HepG2 (cell line): Measurements from ENCODE around the gene LITAFD. TPM values are rescaled to one million over a fixed set of nuclear protein-coding genes. Genes with fewer than 3 reads are reported as not detected.

ENCODE experiments used
- BCL6 ChIP-seq: IDR thresholded peaks from 2 replicates; pipeline ENCODE4 v1.6.1; 2016; ENCODE audit warnings: missing genetic modification reagents, missing compliant biosample characterization
- ELF3 ChIP-seq: IDR thresholded peaks from 2 replicates; pipeline ENCODE4 v1.6.1; 2016; ENCODE audit warnings: missing genetic modification reagents, missing compliant biosample characterization
- HOMEZ ChIP-seq: IDR thresholded peaks from 2 replicates; pipeline ENCODE4 v1.6.1; 2016; ENCODE audit warnings: low read depth
- KAT2B ChIP-seq: fragments of 150-350 bp; IDR thresholded peaks from 2 replicates; pipeline ENCODE4 v1.6.1; 2014; ENCODE audit warnings: low read depth, low read length, borderline replicate concordance
- MXD4 ChIP-seq: IDR thresholded peaks from 2 replicates; pipeline ENCODE4 v1.6.1; 2016; ENCODE audit warnings: mild to moderate bottlenecking, missing biosample characterization, missing genetic modification reagents
- NFKB2 ChIP-seq: sonication (generic); formaldehyde crosslinking; IDR thresholded peaks from 2 replicates; pipeline ENCODE4 v1.4.0; 2020; ENCODE audit warnings: missing genetic modification reagents, borderline replicate concordance
- PAF1 ChIP-seq: IDR thresholded peaks from 2 replicates; pipeline ENCODE4 v1.6.1; 2016; ENCODE audit warnings: missing genetic modification reagents, missing compliant biosample characterization
- PITX1 ChIP-seq: sonication (generic); formaldehyde crosslinking; IDR thresholded peaks from 2 replicates; pipeline ENCODE4 v1.5.1; 2020; ENCODE audit warnings: mild to moderate bottlenecking, missing genetic modification reagents
- PLSCR1 ChIP-seq: sonication (generic); formaldehyde crosslinking; IDR thresholded peaks from 2 replicates; pipeline ENCODE4 v1.5.0; 2020; ENCODE audit warnings: missing genetic modification reagents, mild to moderate bottlenecking, borderline replicate concordance
- POGZ ChIP-seq: sonication (generic); formaldehyde crosslinking; IDR thresholded peaks from 2 replicates; pipeline ENCODE4 v1.4.0; 2020; ENCODE audit warnings: mild to moderate bottlenecking, missing genetic modification reagents
- RXRB ChIP-seq: IDR thresholded peaks from 2 replicates; pipeline ENCODE4 v1.6.1; 2016; ENCODE audit warnings: borderline replicate concordance, missing genetic modification reagents, missing compliant biosample characterization
- TAF1 ChIP-seq: sonication (generic); formaldehyde crosslinking; IDR thresholded peaks from 2 replicates; pipeline ENCODE4 v1.4.0; 2020; ENCODE audit warnings: missing genetic modification reagents
- THAP11 ChIP-seq: IDR thresholded peaks from 2 replicates; pipeline ENCODE4 v1.6.1; 2016; ENCODE audit warnings: missing biosample characterization, missing genetic modification reagents
- ZNF142 ChIP-seq: sonication (generic); formaldehyde crosslinking; IDR thresholded peaks from 2 replicates; pipeline ENCODE4 v1.4.0; 2020; ENCODE audit warnings: missing genetic modification reagents
- ZNF282 ChIP-seq: fragments of 450-650 bp; IDR thresholded peaks from 2 replicates; pipeline ENCODE4 v1.6.1; 2018; ENCODE audit not compliant: partially characterized antibody
- ZNF501 ChIP-seq: sonication (generic); formaldehyde crosslinking; IDR thresholded peaks from 2 replicates; pipeline ENCODE4 v1.5.1; 2020; ENCODE audit warnings: mild to moderate bottlenecking, moderate library complexity, missing genetic modification reagents
- ZNF557 ChIP-seq: sonication (generic); formaldehyde crosslinking; IDR thresholded peaks from 2 replicates; pipeline ENCODE4 v1.4.0; 2020; ENCODE audit warnings: missing genetic modification reagents
- ZNF580 ChIP-seq: IDR thresholded peaks from 2 replicates; pipeline ENCODE4 v1.6.1; 2016; ENCODE audit warnings: low read depth, borderline replicate concordance
- ZNF670 ChIP-seq: sonication (generic); formaldehyde crosslinking; IDR thresholded peaks from 2 replicates; pipeline ENCODE4 v1.8.0; 2022; ENCODE audit warnings: mild to moderate bottlenecking, missing genetic modification reagents, borderline replicate concordance
- ZNF879 ChIP-seq: sonication (generic); formaldehyde crosslinking; IDR thresholded peaks from 2 replicates; pipeline ENCODE4 v1.8.1; 2023; ENCODE audit warnings: missing genetic modification reagents
- ZSCAN31 ChIP-seq: sonication (generic); formaldehyde crosslinking; IDR thresholded peaks from 2 replicates; pipeline ENCODE4 v1.5.0; 2020; ENCODE audit warnings: low read depth, mild to moderate bottlenecking, missing genetic modification reagents
- ZZZ3 ChIP-seq: sonication (generic); formaldehyde crosslinking; IDR thresholded peaks from 2 replicates; pipeline ENCODE4 v1.4.0; 2020; ENCODE audit warnings: missing genetic modification reagents, mild to moderate bottlenecking, borderline replicate concordance
- polyA plus RNA-seq, 8 experiments: library from polyadenylated mRNA; depleted of rRNA in 3 of 8; stranded (reverse) in 7 of 8; unstranded in 1 of 8; fragments of >200 nt; fragmentation: Illumina TruSeq in 4 of 8; extraction: Trizol in 4 of 8; gene quantifications; 2 replicates each; pipeline versions ENCODE4 v1.2.1 to v1.2.3, GENCODE V29; 2011 to 2016; ENCODE audit warnings: low read depth in 4 of 8, missing spikeins in 1 of 8, mixed read lengths in 1 of 8; ENCODE audit not compliant: insufficient read depth in 1 of 8
- total RNA-seq, 5 experiments: library from RNA; depleted of rRNA; stranded (reverse); fragments of >200 nt; fragmentation: Illumina TruSeq; extraction: Trizol; gene quantifications; 2 replicates each; pipeline ENCODE4 v1.2.3, GENCODE V29; 2016; ENCODE audit warnings: low read depth in 1 of 5

The LITAFD gene
- total and polyA plus RNA-seq, 2 of the 13 experiments (the other 11 are each of a cell fraction or from before 2014, with no cell fraction given), result not detected

GRCh38 chr16:8855051-8855786 lies 26.9 kb upstream of the LITAFD start (continued):
- TF ChIP-seq ZNF580 (CRISPR knock-in tag), result peak; percentile 15; the same call in 1 of the 2 replicates
- TF ChIP-seq POGZ (CRISPR knock-in tag), result no peak
- no peak for TF ChIP-seq ZSCAN31 (CRISPR knock-in tag)
- no peak for TF ChIP-seq RXRB
- no peak for TF ChIP-seq ZNF670 (CRISPR knock-in tag)
- no peak for TF ChIP-seq BCL6 (CRISPR knock-in tag)
- TF ChIP-seq HOMEZ (CRISPR knock-in tag), result no peak
- TF ChIP-seq ZNF501 (CRISPR knock-in tag), result no peak
- TF ChIP-seq PITX1 (CRISPR knock-in tag), result no peak
- TF ChIP-seq ELF3, result no peak
- no peak for TF ChIP-seq ZNF557 (CRISPR knock-in tag)
- TF ChIP-seq ZNF142 (CRISPR knock-in tag), result no peak
- no peak for TF ChIP-seq MXD4 (CRISPR knock-in tag)
- no peak for TF ChIP-seq ZNF282
- no peak for TF ChIP-seq ZNF879
- TF ChIP-seq ZZZ3, result no peak
- TF ChIP-seq KAT2B, result no peak
- TF ChIP-seq PAF1 (CRISPR knock-in tag), result peak; percentile 4; the same call in 1 of the 2 replicates
- TF ChIP-seq PLSCR1 (CRISPR knock-in tag), result peak; percentile 74; the same call in 1 of the 2 replicates
- TF ChIP-seq TAF1 (CRISPR knock-in tag), result no peak
- 0 out of 2 replicates have a peak, but pooled peaks have one; percentile 18 for TF ChIP-seq NFKB2
- TF ChIP-seq THAP11 (CRISPR knock-in tag), result no peak
